SK-N-SH treated with all-trans-retinoic acid at 6 μM for 48 hours (cell line): ENCODE measurements around the gene PAPPA.

Experiments
- ATAC-seq: fragments of 200-7000 bp; cut with Tn5 transposase; 3 replicates; pipeline ENCODE4 v1.9.1; 2020; ENCODE audit warnings: mild to moderate bottlenecking, moderate library complexity
- BACH2 ChIP-seq: fragments of 250-450 bp; sonication (Bioruptor Pico); IDR thresholded peaks from 2 replicates; pipeline ENCODE4 v1.9.0; 2021; ENCODE audit warnings: mild to moderate bottlenecking, borderline replicate concordance
- CREB5 ChIP-seq: fragments of 250-450 bp; sonication (Bioruptor Pico); IDR thresholded peaks from 2 replicates; pipeline ENCODE4 v1.5.1; 2020; ENCODE audit warnings: low read depth, mild to moderate bottlenecking, moderate library complexity
- CSDC2 ChIP-seq: fragments of 250-450 bp; sonication (Bioruptor Pico); IDR thresholded peaks from 2 replicates; pipeline ENCODE4 v1.5.0; 2020; ENCODE audit warnings: mild to moderate bottlenecking, moderate library complexity
- ESRRG ChIP-seq: fragments of 250-450 bp; sonication (Bioruptor Pico); IDR thresholded peaks from 2 replicates; pipeline ENCODE4 v1.6.1; 2021; ENCODE audit warnings: mild to moderate bottlenecking
- GLIS3 ChIP-seq: fragments of 250-450 bp; sonication (Bioruptor Pico); IDR thresholded peaks from 2 replicates; pipeline ENCODE4 v1.5.0; 2020; ENCODE audit warnings: mild to moderate bottlenecking, moderate library complexity
- OSR1 ChIP-seq: fragments of 250-450 bp; sonication (Bioruptor Pico); IDR thresholded peaks from 2 replicates; pipeline ENCODE4 v1.8.0; 2022; ENCODE audit warnings: moderate library complexity, mild to moderate bottlenecking, inconsistent platforms
- PATZ1 ChIP-seq: fragments of 250-450 bp; sonication (Bioruptor Pico); IDR thresholded peaks from 2 replicates; pipeline ENCODE4 v1.8.0; 2020; ENCODE audit warnings: mild to moderate bottlenecking, moderate library complexity, borderline replicate concordance
- PPARA ChIP-seq: fragments of 250-450 bp; sonication (Bioruptor Pico); IDR thresholded peaks from 2 replicates; pipeline ENCODE4 v1.5.0; 2020; ENCODE audit warnings: mild to moderate bottlenecking, borderline replicate concordance
- RARB ChIP-seq: fragments of 250-450 bp; sonication (Bioruptor Pico); IDR thresholded peaks from 2 replicates; pipeline ENCODE4 v1.8.0; 2021; ENCODE audit warnings: mild to moderate bottlenecking, moderate library complexity
- SNAI2 ChIP-seq: fragments of 250-450 bp; sonication (Bioruptor Pico); IDR thresholded peaks from 2 replicates; pipeline ENCODE4 v1.5.0; 2020; ENCODE audit warnings: mild to moderate bottlenecking, moderate library complexity
- TCF4 ChIP-seq: fragments of 250-450 bp; sonication (Bioruptor Pico); IDR thresholded peaks from 2 replicates; pipeline ENCODE4 v1.8.0; 2021; ENCODE audit warnings: mild to moderate bottlenecking, moderate library complexity, borderline replicate concordance
- TOX ChIP-seq: fragments of 250-450 bp; sonication (Bioruptor Pico); IDR thresholded peaks from 2 replicates; pipeline ENCODE4 v1.8.0; 2021; ENCODE audit warnings: mild to moderate bottlenecking, moderate library complexity, borderline replicate concordance
- ZC3H10 ChIP-seq: fragments of 250-450 bp; sonication (Bioruptor Pico); IDR thresholded peaks from 2 replicates; pipeline ENCODE4 v1.5.1; 2021; ENCODE audit warnings: mild to moderate bottlenecking, moderate library complexity
- ZFP3 ChIP-seq: fragments of 250-450 bp; sonication (Bioruptor Pico); IDR thresholded peaks from 2 replicates; pipeline ENCODE4 v1.5.0; 2020; ENCODE audit warnings: mild to moderate bottlenecking, moderate library complexity
- ZFP30 ChIP-seq: fragments of 450-650 bp; formaldehyde crosslinking; IDR thresholded peaks from 2 replicates; pipeline ENCODE4 v1.5.0; 2022; ENCODE audit warnings: mild to moderate bottlenecking, moderate library complexity
- ZNF565 ChIP-seq: fragments of 450-650 bp; formaldehyde crosslinking; conservative IDR thresholded peaks from 2 replicates; pipeline ENCODE4 v1.5.0; 2020; ENCODE audit warnings: low read depth, mild to moderate bottlenecking, moderate library complexity
- ZNF70 ChIP-seq: fragments of 450-650 bp; formaldehyde crosslinking; IDR thresholded peaks from 2 replicates; pipeline ENCODE4 v1.5.0; 2020; ENCODE audit warnings: mild to moderate bottlenecking, moderate library complexity
- ZNF8 ChIP-seq: fragments of 450-650 bp; formaldehyde crosslinking; IDR thresholded peaks from 2 replicates; pipeline ENCODE4 v1.5.0; 2020; ENCODE audit warnings: mild to moderate bottlenecking, moderate library complexity
- TF ChIP-seq, protein P1 (sequence below): fragments of 250-450 bp; sonication (Bioruptor Pico); IDR thresholded peaks from 2 replicates; pipeline ENCODE4 v1.8.0; 2021; ENCODE audit warnings: low read depth, mild to moderate bottlenecking, moderate library complexity, borderline replicate concordance
- TF ChIP-seq, protein P2 (sequence below): fragments of 250-450 bp; sonication (Bioruptor Pico); IDR thresholded peaks from 2 replicates; pipeline ENCODE4 v1.5.1; 2021; ENCODE audit warnings: mild to moderate bottlenecking, moderate library complexity

Gene PAPPA

GRCh38 chr9:116360989-116361388 lies 207.4 kb downstream of the PAPPA start:
- ATAC-seq, result no peak
- TF ChIP-seq ZNF70 (no peak), ZFP3 (peak; percentile 90)
- TF ChIP-seq, all 23 proteins: peak for 1

GRCh38 chr9:116361547-116361946 lies 208.0 kb downstream of the PAPPA start:
- TF ChIP-seq ZC3H10 (CRISPR knock-in tag), result no peak
- ATAC-seq, result no peak

- TF ChIP-seq SNAI2 (CRISPR knock-in tag), result no peak
- TF ChIP-seq ESRRG (CRISPR knock-in tag), result no peak
- TF ChIP-seq, protein P1, sequence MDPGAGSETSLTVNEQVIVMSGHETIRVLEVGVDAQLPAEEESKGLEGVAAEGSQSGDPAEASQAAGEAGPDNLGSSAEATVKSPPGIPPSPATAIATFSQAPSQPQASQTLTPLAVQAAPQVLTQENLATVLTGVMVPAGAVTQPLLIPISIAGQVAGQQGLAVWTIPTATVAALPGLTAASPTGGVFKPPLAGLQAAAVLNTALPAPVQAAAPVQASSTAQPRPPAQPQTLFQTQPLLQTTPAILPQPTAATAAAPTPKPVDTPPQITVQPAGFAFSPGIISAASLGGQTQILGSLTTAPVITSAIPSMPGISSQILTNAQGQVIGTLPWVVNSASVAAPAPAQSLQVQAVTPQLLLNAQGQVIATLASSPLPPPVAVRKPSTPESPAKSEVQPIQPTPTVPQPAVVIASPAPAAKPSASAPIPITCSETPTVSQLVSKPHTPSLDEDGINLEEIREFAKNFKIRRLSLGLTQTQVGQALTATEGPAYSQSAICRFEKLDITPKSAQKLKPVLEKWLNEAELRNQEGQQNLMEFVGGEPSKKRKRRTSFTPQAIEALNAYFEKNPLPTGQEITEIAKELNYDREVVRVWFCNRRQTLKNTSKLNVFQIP (CRISPR knock-in tag), result no peak
- no peak for TF ChIP-seq ZNF8
- TF ChIP-seq CREB5 (CRISPR knock-in tag), result no peak
- TF ChIP-seq, protein P2, sequence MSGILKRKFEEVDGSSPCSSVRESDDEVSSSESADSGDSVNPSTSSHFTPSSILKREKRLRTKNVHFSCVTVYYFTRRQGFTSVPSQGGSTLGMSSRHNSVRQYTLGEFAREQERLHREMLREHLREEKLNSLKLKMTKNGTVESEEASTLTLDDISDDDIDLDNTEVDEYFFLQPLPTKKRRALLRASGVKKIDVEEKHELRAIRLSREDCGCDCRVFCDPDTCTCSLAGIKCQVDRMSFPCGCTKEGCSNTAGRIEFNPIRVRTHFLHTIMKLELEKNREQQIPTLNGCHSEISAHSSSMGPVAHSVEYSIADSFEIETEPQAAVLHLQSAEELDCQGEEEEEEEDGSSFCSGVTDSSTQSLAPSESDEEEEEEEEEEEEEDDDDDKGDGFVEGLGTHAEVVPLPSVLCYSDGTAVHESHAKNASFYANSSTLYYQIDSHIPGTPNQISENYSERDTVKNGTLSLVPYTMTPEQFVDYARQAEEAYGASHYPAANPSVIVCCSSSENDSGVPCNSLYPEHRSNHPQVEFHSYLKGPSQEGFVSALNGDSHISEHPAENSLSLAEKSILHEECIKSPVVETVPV, result no peak
- TF ChIP-seq ZFP3, result no peak
- no peak for TF ChIP-seq ZC3H10 (CRISPR knock-in tag)
- TF ChIP-seq RARB (CRISPR knock-in tag), result no peak
These were observed 208.9 kb downstream of the PAPPA start for GRCh38 chr9:116362493-116362892.

DNA sequence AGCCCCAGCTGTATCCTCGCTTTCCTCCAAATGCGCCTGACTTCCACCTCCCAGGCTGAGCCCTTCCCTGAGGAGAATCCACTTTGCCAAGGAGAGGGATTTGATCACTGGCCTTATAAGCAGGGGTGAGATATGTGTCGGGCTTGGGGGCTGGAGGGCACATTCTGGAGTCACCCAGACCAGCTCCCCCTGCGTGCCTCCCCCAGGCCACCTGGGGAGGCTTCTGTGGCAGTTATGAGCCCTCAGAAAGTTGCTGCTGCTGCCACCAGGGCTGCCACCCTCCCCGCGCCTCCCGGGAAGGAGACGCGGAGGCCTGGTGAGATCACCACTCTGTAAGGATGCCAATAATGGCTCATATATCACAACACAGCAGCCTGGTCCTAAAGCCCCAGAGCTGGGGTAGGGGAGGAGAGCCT lies 211.5 kb downstream of the PAPPA start:
- TF ChIP-seq TCF4 (0 out of 2 replicates have a peak, but pooled peaks have one; percentile 5), CSDC2 (CRISPR knock-in tag) (no peak), CREB5 (CRISPR knock-in tag) (peak; percentile 68; the same call in 1 of the 2 replicates)
- peak; percentile 95 for ATAC-seq

More at GRCh38 chr9:116362493-116362892, 208.9 kb downstream of the PAPPA start:
- ATAC-seq, result no peak

DNA sequence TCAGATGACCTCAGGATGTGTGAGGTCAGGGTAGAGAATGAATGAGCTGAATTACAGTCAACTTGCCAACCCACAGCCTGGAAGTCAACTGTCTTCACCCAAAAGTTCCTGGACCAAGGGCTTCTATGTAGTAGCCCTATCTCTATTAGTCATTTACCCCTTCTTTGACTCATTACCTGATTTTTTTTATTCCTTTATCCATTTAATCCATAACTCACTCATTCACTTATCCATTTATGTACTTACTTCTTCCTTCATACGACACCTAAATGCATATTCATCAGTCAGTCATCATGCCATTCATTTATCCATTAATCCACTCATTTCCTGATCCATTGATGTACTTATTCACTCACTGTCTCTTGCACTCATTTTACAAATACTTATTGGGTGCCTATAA lies 212.7 kb downstream of the PAPPA start:
- ATAC-seq, result no peak
- TF ChIP-seq TCF4, result no peak
- no peak for TF ChIP-seq SNAI2 (CRISPR knock-in tag)
- no peak for TF ChIP-seq ZNF8
- no peak for TF ChIP-seq ZFP30 (CRISPR knock-in tag)
- TF ChIP-seq, protein P2, result no peak
- no peak for TF ChIP-seq ZC3H10 (CRISPR knock-in tag)
- TF ChIP-seq GLIS3, result no peak
- TF ChIP-seq PPARA, result no peak
- no peak for TF ChIP-seq ZNF565 (CRISPR knock-in tag)
- TF ChIP-seq OSR1 (CRISPR knock-in tag), result no peak
- no peak for TF ChIP-seq ESRRG (CRISPR knock-in tag)
- no peak for TF ChIP-seq TOX (CRISPR knock-in tag)
- TF ChIP-seq CREB5 (CRISPR knock-in tag), result no peak
- TF ChIP-seq, protein P1 (CRISPR knock-in tag), result no peak
- no peak for TF ChIP-seq CSDC2 (CRISPR knock-in tag)
- no peak for TF ChIP-seq BACH2
- no peak for TF ChIP-seq ZNF70
- no peak for TF ChIP-seq RARB (CRISPR knock-in tag)
- no peak for TF ChIP-seq PATZ1
